AML-193 (cell line): ENCODE results near the gene VGLL4.

Experiments
- DNase-seq, 2 experiments: peaks; one replicate each; lab custom pipeline; 2025; lab: John Stamatoyannopoulos, UW

The VGLL4 gene

GRCh38 chr3:11565072-11565471, 78.6 kb downstream of the VGLL4 start:
- no peak for DNase-seq

GRCh38 chr3:11564577-11565001, 79.1 kb downstream of the VGLL4 start:
- DNase-seq: no peak

DNA sequence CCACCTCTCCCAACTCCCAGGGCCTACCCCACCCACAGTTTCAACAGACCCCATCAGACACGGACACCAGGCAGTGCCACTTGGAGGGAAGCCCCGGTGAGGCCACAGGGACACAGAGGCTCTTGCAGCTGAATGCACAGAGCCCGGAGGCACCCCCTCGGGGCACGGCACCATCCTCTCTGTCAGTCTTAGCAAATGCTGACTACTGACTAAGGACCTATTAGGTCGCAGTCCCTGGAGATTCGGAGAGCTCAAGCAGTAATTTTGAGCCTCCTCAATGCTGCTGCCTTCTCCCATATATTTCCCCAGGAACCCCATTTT, 79.9 kb downstream of the VGLL4 start:
- DNase-seq: no peak

DNA sequence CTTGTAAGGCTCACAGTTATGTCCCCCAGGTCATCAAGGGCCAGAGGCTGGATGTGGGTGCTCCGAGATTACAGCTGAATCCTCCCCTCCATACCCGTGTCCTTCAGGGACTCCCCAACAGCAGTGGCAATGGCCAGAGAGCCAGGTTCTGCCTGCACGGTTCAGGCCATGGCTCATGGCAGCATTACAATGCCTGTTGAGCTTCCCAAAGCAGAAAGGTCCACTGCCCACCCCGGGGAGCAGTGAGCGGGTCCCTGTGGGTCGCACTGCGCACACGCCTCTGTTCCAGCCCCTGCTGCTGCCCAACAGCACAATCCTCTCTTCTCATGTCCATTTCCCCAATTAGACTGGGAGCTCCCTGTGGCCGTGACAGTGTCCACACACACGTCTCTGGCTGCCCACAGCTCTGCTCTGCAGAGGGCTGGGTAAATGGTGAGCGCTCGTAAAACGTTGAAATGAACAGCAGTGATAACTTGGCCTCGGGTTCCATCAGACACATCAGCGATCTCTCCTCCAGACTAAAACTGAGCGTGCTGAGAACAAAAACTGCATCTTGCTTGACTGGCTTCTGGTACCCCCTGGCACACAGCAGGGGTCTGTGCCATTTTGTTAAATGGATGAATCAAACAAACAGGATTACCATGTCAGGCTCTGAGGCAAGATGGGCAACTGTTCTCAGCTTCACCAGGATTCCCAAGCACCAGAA, 80.4 kb downstream of the VGLL4 start:
- no peak for DNase-seq

DNA sequence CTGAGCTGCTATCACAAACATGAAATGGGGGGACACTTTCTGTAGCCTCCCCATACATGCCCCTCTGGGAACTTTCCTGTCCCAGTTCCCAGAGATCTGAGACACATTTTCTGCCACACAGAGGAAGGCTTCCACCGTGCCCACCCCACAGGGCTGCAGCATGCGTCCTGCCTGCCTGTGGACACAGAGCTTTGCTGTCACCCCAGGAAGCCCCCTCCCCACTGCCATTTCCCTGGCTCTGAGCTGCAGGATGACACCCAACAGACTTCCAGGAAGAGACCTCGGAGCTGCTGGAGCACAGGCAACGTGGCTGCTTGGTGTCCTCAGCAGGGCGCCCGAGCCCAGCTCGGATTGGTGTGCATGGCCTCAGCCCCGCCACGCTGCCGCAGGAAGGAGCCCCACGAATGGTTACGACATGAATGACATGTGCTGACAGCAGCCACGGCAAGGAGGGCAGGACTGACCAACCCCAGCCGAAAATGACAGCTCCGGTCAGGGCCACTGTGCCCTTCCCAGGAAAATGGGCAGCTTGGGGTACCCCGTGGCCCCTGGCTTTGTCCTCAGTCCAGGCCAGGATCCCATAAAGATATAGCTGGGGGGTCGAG, 81.3 kb downstream of the VGLL4 start:
- no peak for DNase-seq

GRCh38 chr3:11560746-11561145, 83.0 kb downstream of the VGLL4 start:
- DNase-seq: no peak

DNA sequence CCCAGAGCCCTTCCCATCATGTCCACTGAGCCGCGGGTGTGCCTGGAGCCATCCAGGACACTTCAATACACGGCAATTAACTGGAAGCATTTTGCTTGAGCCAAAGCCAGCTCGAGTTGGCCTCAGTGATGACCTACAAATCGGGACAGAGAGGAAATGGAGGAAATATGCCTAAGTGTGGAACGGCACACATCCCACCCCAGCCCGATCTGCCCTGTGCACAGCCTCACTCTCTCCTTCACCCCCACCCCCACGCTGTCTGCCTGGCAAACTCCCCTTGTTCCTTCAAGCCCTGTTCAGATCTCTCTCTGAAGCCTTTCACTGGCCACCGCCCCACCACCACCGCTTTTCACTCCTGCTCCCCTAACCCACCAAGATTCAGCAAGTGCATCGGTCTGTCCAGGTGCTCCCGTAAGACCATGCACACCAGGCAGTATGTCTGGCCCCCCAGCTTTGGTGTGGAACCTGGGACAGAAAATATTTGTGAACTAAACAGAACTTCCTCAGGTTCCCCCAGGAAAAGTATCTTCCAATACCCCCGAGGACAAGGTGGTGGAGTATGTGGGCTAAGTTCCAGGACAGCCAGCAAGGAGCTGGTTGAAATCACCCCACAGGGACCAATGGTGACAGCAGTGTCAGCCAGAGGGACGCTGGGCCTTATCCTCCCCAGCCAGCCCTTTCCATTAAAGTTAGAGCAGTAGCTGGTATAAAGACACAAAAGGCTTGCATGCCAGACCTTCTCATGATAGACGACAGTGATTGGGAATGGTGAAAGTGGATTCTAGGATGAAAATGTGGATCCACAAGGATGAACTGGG, 83.7 kb downstream of the VGLL4 start:
- DNase-seq: no peak

DNA sequence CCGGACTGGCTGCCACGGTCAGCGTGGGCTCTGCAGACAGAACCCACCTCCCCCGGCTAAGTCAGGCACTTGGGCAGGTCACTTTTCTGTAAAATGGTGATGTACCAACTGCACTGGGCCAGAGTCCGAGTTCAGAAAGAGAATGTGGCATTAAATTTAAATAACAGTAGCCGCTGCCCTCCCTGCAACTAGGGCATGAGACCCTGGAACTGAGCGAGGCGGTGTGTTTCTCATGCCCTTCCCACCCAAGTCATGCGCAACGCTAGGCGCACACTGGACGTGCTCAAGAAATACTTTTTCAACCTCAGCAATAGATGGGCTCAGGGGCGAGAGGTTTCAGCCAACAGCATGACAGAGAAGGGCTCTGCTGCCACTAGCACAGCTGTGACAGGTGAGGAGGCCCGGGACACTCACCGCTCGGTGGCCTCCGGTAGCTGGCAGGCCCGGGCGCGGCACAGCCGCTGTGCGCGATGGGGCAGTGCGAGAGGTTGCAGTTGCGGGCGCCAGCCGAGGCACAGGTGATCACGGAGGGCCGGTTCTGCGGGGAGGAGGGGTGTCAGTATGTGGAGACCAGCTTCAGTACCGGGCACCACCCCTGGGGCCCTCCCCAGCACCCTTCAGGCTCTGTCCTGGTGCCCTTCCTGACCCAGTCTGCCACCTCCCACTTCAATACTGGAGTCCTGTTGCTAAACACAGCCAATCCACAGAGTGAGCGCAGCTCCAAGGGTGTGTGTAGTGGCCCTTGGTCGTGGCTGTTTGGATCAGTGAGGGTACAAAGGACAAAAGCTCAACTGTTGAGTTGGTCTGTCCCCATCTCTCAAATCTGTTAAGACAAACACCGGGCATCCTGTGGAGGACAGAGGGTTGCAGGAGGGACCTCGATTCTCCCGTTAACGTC, 84.5 kb downstream of the VGLL4 start:
- DNase-seq: no peak

- DNase-seq: no peak
Observed at GRCh38 chr3:11558411-11558903, 85.3 kb downstream of the VGLL4 start.

DNA sequence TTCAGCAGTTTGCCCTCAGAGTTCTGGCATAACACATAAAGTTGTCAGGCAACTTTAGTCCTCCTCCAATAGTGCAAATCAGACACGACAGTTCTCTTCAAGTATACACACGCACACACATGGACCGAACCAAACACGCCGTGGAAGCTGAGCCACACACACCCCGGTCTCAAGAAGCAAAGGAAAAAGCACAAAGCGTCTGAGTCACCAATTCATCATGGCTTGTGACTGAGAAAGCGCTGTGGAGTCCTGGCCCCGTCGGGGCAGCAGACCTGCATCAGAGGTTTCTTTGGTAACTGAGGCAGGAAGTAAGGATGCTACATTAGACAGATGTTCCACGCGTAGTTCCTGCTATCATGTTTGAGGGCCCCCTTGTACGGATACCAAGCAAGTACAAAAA, 85.7 kb downstream of the VGLL4 start:
- no peak for DNase-seq

- no peak for DNase-seq
Observed at GRCh38 chr3:11556851-11557644, 86.7 kb downstream of the VGLL4 start.

GRCh38 chr3:11555881-11556633, 87.7 kb downstream of the VGLL4 start:
- DNase-seq: no peak

GRCh38 chr3:11555211-11555782, 88.4 kb downstream of the VGLL4 start:
- no peak for DNase-seq

DNA sequence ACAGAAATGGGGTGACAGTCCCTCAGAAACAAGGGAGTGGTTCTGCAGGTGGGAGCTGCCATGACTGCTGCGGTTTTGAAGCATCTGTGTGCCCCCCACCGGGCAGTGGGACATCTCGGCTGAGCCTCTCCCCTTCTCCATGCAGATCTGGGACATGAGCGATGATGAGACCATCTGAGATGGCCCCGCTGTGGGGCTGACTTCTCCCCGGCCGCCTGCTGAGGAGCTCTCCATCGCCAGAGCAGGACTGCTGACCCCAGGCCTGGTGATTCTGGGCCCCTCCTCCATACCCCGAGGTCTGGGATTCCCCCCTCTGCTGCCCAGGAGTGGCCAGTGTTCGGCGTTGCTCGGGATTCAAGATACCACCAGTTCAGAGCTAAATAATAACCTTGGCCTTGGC, 89.0 kb downstream of the VGLL4 start:
- DNase-seq: no peak

- DNase-seq: no peak
Observed at GRCh38 chr3:11554236-11554610, 89.5 kb downstream of the VGLL4 start.

DNA sequence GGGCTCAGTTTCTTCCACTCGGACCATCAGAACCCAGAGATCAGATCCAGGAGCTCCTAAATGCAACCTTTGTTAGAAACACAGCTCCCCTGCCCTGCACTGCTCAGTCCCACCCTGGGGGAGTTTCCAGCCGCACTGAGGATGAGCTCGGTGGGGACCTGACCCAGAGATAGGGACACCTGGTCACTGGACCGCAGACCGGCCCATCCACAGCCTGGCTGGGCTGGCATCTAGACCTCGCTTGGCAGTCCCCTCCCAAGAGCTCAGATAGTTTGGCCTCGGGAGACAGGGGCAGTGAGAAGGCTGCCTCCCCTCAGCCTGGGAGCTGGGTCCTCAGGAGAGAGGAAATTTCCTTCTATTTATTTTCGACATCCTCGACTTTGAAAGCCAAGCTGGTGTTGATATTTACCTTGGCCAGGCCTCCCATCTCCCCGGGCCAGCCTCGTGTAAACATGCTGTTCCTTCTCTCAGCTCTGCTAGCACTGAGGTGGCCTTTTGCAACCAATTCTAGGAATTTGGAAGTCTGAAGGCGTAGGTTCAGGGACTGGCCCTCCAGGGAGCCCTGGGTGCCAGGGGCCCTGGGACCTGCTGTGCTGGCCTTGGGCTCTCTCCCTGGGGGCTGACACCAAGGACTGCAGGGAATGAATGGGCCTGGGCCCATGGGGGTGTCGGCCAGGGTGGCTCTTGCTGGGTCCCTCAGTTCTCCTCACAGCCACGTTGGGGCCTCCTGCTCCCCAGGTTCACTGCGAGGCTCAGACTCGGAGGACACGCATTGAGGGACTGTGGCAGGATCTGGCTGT, 90.1 kb downstream of the VGLL4 start:
- DNase-seq: no peak

GRCh38 chr3:11552289-11553264, 91.1 kb downstream of the VGLL4 start:
- no peak for DNase-seq

DNA sequence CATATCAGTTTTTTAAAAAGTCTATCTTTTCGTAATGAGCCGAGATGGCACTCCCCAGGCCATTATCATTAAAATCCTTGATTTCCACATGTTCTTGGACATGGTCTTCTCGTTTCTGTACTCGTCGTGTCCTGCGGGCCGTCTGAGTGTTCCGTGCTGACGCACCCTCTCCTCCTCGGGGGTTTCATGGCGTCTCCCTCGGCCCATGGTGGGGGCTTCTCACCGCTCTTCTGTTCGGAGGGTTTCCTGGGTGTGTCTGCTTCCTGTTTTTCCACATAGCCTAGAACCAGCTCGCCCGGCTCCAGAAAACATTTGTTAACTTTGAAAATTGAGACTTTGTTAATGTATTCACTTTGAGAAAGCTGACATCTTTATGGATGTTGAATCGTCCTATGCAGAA, 92.7 kb downstream of the VGLL4 start:
- no peak for DNase-seq
